BJ (cell line): ENCODE results near the gene SLC38A7. TPM values are rescaled to one million over a fixed set of nuclear protein-coding genes. Genes with fewer than 3 reads are reported as not detected.
"Not testable (repeated sequence)": the region's sequence is repeated elsewhere in the genome, so short reads cannot be mapped to it uniquely, and the experiment has no call there.

Source experiments
- CTCF ChIA-PET: fragments of 350-600 bp; formaldehyde crosslinking; extraction: SDS; loops from one replicate; lab custom pipeline; 2021; ENCODE audit warnings: antibody characterized with exemption, inconsistent platforms; lab: Yijun Ruan, JAX
- POLR2A ChIA-PET: fragments of 300-600 bp; sonication (Branson Sonifier 250); formaldehyde crosslinking; extraction: SDS; loops from one replicate; lab custom pipeline; 2021; ENCODE audit warnings: antibody characterized with exemption; lab: Charles Lee
- DNase-seq: peaks from one replicate; pipeline ENCODE4 v3.0.0-alpha.2; 2011; ENCODE audit warnings: low read depth
- H3K27me3 ChIP-seq: 2 replicates; pipeline ENCODE4 v1.6.0; 2011; ENCODE audit warnings: low read length; ENCODE audit not compliant: control insufficient read depth, insufficient read depth
- H3K36me3 ChIP-seq: 2 replicates; pipeline ENCODE4 v1.5.1; 2011; ENCODE audit warnings: low read length; ENCODE audit not compliant: control insufficient read depth, insufficient read depth
- H3K4me3 ChIP-seq: 2 replicates; pipeline ENCODE4 v1.5.1; 2011; ENCODE audit warnings: low read depth, mild to moderate bottlenecking, control low read depth, low read length
- polyA plus RNA-seq: library from polyadenylated mRNA; depleted of rRNA; stranded (reverse); fragments of >200 nt; gene quantifications from 2 replicates; pipeline ENCODE4 v1.2.3, GENCODE V29; 2011
- TF ChIP-seq, protein P1 (sequence below): IDR thresholded peaks from 2 replicates; pipeline ENCODE4 v1.5.1; 2011; ENCODE audit warnings: low read depth, mild to moderate bottlenecking, control low read depth, inconsistent platforms, low read length, moderate library complexity; ENCODE audit not compliant: insufficient read depth

SLC38A7 gene
- polyA plus RNA-seq, 1 experiment, result 24.1 TPM

DNA sequence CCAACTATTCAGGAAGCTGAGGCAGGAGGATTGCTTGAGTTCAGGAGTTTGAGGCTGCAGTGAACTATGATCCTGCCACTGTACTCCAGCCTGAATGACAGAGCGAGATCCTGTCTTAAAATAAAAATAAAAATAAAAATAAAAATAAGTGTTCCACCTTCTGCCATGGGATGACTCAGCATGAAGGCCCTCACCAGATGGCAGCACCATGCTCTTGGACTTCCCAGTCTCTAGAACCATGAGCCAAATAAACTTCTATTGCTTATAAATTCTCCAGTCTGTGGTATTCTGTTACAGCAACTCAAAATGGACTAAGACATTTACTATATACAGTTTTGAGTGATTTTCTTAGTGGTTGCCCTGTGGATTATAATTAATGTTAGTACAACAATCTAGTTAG is 7.9 kb upstream of the SLC38A7 start:
- Histone ChIP-seq H3K36me3 (no peaks in the 10 kb centered on the region), H3K4me3 (no peak overlapping the region), H3K27me3 (no peaks in the 10 kb centered on the region)
- ChIA-PET CTCF (no interaction called here), POLR2A (no interaction called here)
- DNase-seq, result no peak
- TF ChIP-seq, protein P1, sequence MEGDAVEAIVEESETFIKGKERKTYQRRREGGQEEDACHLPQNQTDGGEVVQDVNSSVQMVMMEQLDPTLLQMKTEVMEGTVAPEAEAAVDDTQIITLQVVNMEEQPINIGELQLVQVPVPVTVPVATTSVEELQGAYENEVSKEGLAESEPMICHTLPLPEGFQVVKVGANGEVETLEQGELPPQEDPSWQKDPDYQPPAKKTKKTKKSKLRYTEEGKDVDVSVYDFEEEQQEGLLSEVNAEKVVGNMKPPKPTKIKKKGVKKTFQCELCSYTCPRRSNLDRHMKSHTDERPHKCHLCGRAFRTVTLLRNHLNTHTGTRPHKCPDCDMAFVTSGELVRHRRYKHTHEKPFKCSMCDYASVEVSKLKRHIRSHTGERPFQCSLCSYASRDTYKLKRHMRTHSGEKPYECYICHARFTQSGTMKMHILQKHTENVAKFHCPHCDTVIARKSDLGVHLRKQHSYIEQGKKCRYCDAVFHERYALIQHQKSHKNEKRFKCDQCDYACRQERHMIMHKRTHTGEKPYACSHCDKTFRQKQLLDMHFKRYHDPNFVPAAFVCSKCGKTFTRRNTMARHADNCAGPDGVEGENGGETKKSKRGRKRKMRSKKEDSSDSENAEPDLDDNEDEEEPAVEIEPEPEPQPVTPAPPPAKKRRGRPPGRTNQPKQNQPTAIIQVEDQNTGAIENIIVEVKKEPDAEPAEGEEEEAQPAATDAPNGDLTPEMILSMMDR, result no peak

DNA sequence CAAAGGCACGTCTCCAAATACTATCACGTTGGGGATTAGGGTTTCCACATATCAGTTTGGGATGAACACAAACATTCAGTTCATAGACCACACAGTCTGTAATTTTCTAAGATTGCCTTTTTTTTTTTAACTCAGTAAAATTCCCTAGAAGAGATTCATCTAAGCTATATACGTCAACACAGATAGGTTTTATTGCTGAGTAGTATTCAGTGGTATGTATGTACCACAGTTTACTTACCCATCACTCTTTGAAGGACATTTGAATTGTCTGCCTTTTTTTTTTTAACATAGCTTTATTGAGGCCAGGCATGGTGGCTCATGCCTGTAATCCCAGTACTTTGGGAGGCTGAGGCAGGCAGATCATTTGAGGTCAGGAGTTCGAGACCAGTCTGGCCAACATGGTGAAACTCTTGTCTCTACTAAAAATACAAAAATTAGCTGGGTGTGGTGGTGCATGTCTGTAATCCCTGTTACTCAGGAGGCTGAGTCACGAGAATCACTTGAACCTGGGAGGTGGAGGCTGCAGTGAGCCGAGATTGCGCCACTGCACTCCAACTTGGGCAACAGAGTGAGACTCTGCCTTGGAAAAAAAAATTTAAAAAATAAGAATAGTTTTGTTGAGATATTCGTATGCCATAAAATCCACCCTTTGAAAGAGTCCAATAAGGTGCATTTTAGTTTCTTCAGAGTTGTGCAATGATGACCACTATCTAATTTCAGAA is 2.6 kb upstream of the SLC38A7 start:
- POLR2A ChIA-PET, DNase-seq, H3K36me3 ChIP-seq, H3K4me3 ChIP-seq, H3K27me3 ChIP-seq: not testable (repeated sequence)
- CTCF ChIA-PET, result interaction anchor here (0.6 kb wide), 1 partner anchor 350 kb away, joined by 3 read pairs; no protein-coding TSS in a partner anchor

DNA sequence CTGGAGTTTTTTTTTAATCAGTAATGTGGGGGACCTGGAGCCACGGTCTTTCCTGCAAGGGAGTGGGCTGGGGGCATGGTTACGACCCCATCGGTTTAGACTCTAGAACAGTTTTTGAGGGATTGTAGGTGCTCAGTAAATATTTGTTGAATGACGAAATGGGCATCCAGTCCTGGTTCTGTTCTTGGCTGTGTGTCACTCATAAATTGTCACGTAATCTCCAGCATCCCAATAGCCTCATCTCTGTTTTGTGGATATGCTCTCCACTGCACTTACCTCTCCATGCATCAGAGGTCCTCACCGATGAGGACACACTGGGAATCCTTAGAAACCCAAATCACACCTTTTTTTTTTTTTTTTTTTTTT is 497 bp upstream of the SLC38A7 start:
- CTCF ChIA-PET, result interaction anchor here (0.6 to 1.8 kb wide), 5 partner anchors 14 to 173 kb away, joined by 3 to 7 read pairs (median 4); no protein-coding TSS in a partner anchor
- TF ChIP-seq, protein P1, result no peak
- Histone ChIP-seq H3K27me3 (no peaks in the 10 kb centered on the region), H3K4me3 (no peak overlapping the region), H3K36me3 (peaks cover 3% of the 10 kb centered on the region; the same call in 1 of the 2 replicates)
- POLR2A ChIA-PET, result no interaction called here
- no peak for DNase-seq

DNA sequence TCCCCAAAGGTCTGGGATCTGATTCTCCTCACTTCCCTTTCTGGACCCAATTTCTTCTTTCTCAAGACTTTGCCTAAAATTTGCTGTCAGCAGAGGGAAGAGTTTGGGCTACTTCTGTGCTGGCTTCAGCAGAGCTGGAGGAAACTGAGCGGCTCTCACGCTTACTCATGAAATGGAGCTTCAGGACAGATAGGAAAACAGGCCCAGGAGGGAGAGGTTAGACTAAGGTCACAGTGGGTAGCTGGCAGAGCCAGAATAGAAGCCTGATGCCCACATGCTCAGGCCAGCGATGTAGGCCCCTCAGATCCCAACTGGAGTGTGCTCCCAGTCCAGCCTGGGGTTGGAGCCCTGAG is 593 bp downstream of the SLC38A7 start:
- no peak for DNase-seq
- ChIA-PET CTCF (interaction anchor here (0.9 to 1.8 kb wide), 4 partner anchors 23 to 347 kb away, joined by 3 to 7 read pairs (median 4); no protein-coding TSS in a partner anchor), POLR2A (no interaction called here)
- H3K36me3 ChIP-seq, result peaks cover 4% of the 10 kb centered on the region
- no peaks in the 10 kb centered on the region for H3K27me3 ChIP-seq
- TF ChIP-seq, protein P1, result no peak
- peak overlapping the region; percentile 92 for H3K4me3 ChIP-seq

DNA sequence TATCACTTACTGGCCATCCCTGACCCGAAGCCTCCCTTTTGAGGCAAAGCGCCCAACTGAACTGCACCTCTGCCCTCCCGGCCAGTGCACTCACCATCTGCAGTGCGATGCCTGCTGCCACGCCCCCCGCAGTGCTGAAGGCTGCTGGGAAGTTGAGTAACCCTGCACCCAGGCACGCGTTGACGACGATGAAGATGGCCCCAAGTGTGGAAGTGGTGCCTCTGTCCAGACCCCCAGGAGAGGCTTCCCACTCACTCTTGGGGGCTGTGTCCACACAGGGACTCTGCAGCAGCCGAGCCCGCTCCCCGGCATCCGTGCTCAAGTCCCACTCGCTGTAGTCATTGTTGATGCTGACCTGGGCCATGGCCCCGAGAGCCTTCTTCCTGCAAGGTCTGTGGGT is 4.8 kb downstream of the SLC38A7 start:
- ChIA-PET CTCF (interaction anchor here (2.8 kb wide), 1 partner anchor 76 kb away, joined by 18 read pairs; no protein-coding TSS in a partner anchor), POLR2A (no interaction called here)
- Histone ChIP-seq H3K4me3 (no peak overlapping the region), H3K27me3 (no peaks in the 10 kb centered on the region), H3K36me3 (peaks cover 21% of the 10 kb centered on the region)
- TF ChIP-seq, protein P1, result no peak
- DNase-seq, result no peak
